Measurements from ENCODE around the gene ATP6V0E1. TPM values are rescaled to one million over a fixed set of nuclear protein-coding genes. Genes with fewer than 3 reads are reported as not detected.
A peak's percentile ranks its signal among the peaks of the same experiment; 100 is the strongest.
"Not testable (repeated sequence)": the region's sequence is repeated elsewhere in the genome, so short reads cannot be mapped to it uniquely, and the experiment has no call there.

ATP6V0E1 gene
- total RNA-seq, 1 donor from 2014 or later = 121 TPM

GRCh38 chr5:173039964-173040363 is 56.4 kb downstream of the ATP6V0E1 start:
- no peak for ATAC-seq

- no peak for ATAC-seq
Measured at GRCh38 chr5:173041881-173042762, 58.6 kb downstream of the ATP6V0E1 start.

GRCh38 chr5:173042763-173043107 is 59.2 kb downstream of the ATP6V0E1 start:
- ATAC-seq = no peak

- no peak for ATAC-seq
Measured at GRCh38 chr5:173045474-173045873, 61.9 kb downstream of the ATP6V0E1 start.

- ATAC-seq = not testable (repeated sequence)
Measured at GRCh38 chr5:173047096-173047837, 63.7 kb downstream of the ATP6V0E1 start.

- no peak for ATAC-seq
Measured at GRCh38 chr5:173047838-173048105, 64.2 kb downstream of the ATP6V0E1 start.

DNA sequence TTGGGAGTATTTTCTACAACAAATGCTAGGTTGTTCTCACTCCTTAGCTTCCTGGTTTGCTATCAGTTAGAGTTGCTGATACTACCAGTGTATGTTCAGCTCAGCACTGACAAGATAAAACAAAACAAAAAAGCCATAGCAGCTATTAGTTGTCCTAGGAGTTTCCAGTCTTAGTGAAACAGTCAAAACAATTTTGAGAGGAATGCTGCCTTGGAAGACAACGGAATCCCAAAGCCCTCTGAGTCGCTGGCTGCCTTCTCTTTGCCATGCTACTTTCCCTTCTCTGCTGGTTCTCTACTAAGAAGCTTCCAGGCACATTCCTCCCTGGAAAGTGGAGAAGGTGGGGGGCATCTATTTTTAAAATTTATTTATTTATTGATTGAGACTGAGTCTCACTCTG is 67.2 kb downstream of the ATP6V0E1 start:
- no peak for ATAC-seq

- ATAC-seq = no peak
Measured at GRCh38 chr5:173051746-173052145, 68.2 kb downstream of the ATP6V0E1 start.

DNA sequence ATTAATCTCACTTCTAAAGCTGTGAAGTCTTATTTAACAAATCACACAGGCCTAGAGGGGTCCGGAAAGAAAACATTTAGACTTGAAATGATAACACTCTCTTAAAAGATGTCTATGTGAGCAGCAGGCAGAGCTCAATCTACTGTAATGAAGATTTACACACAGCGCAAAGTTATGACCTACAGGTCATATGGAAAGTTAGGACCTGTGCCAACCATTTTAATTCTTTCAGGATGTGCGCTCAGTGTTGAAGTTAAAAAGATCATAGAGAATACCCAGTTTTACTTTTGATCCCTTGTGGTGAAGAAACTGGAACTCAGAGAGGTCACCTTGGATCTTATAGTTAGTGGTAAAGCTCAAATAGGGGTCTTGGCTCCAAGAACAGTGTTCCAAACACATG is 69.5 kb downstream of the ATP6V0E1 start:
- ATAC-seq = no peak

- no peak for ATAC-seq
Measured at GRCh38 chr5:173055042-173055721, 71.6 kb downstream of the ATP6V0E1 start.

DNA sequence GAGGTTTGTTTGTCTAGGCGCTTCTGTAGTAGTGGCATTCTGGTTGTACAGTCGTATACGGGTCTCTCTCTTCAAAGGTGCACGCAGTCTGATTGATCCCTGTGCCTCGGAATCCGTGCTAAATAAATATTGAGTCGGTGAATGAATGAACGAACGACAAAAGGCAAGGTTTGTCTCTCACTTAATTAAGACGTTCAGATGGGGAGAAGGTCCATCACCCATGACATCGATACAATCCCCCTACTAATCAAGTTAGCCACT is 72.1 kb downstream of the ATP6V0E1 start:
- no peak for ATAC-seq

DNA sequence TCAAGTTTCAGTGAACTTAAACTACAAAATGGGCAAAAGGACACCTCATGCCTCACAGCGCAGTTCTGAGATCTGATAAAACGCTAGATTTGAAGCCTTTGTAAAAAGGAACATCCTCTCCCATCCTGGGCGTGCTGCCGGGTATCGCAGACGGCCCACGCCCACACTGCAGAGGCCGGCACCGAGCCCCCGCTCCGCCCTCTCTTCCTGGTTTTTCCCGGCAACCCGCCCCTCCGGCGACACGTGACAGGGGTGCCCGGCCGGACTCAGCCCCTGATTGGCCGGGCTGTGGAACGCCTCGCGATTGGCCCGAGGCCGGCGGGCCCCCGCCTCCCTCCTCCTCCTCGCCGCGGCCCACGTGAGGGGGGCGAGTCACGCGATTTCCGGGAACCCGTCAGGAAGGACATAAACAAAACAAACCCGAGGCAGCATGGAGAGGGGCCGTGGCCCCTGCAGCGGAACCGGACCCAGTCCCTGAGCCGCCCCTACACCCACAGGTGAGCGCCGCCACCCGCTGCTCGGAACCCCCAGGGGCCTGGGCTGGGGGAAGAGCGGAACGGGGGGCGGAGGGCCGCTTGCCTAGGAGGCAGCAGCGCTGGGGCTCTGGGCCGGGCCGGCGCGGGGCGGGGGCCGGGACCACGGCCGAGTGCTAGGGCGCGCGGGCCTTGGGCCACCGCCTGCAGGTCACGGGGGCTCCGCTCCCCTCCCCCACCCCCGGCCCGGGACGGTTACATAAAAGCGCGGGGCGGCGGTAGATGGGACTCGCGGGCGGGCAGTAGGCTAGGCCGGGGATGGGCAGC is 72.6 kb downstream of the ATP6V0E1 start, which contains the start of gene CREBRF:
TSS of gene CREBRF (plus strand) at position 370 of the 800 bp plus-strand sequence. CDS start 24,424 bp downstream, outside the sequence.
- ATAC-seq = peak; percentile 95

DNA sequence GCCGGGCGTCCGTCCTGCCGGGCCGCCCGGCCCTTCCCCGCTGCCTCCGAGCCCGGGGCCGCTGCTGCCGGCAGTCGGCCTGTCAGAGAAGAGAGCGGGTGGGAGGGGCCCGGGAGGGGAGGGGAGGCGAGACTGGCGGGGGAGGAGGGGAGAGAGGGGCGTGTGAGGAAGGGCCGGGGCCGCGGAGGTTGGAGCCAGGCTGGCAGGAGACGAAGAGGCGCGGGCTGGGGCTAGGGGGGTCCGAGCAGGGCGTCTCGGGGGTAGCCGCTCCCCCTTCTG is 73.2 kb downstream of the ATP6V0E1 start:
- ATAC-seq = peak; percentile 75

DNA sequence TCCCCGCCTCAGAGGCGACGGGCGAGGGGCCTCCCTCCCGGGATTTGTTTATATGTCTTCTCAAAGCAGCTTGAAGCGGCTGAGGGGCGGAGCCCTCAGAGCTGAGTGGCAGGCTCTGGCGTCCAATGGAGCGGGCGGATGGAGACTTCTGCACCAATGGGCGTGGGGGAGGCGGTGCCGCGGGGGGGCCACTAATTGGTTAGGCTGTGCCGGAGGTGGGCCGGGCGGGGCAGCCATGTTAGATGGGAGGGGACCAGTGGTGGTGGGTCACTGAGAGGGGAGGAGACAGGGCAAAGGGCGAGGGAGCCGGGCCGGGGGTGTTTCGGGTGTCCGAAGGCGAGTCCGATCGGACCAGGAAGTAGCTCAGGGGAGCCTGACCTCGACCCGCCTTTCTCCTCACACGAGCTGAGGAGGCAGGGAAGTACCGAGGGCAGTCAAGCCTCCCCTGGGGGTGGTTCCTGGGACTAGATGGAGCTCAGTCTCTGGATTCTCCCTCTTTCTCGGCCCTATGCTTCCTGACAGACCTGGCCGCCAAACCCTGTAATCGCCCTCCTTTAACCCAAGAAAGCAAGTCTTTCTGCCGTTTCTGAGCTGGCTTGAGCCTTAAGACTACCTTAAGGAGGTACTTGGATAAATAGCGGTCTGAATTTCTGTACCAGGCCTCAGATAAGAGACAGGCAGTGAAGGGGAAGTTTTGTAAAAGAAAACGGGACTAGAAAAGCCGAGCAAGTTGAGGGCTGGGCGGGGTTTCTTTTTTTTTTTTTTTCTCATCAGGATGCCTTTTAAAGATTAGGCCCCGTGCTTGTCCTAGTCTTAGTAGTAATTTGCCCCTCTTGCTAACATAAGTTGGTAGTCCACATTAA is 73.7 kb downstream of the ATP6V0E1 start:
- ATAC-seq = peak; percentile 97

DNA sequence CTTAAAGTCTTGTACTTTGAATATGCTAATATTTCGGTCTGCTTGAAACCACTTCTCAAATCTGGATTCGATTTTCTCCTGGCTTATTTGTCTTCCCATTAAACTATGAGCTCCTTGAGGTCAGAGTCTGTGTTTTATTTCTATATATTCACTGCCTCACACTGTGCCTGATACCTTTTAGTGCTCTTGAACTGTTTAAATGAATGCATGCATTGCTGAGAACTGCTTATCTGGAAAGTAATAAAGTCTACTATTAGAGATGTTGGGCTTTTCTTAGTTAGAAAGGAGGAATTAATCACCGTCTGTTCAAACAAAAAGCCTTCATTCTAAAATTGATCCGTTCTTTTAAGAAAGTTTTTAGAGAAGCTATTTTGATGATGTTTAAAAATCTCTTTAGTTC is 78.6 kb downstream of the ATP6V0E1 start:
- ATAC-seq = no peak

DNA sequence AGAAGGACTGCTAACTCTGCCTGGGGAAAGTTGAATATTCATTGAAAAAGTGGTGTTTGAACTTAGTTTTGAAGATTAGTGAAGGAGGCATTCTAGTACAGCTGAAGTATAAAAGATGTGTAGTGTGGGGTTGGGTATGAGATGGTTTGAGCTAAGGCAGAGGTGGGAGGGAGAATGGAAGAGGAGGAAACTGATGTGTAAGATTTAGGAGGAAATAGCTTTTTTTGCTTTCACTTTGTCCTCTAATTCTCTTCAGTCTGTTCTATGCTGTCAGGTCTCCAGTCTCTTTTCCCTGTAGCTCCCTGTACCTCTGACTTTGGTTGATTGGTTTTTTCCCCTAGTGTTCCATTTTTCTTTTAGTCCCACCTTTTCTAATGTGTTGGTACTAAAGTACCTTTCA is 81.6 kb downstream of the ATP6V0E1 start:
- no peak for ATAC-seq

GRCh38 chr5:173069671-173070070 is 86.1 kb downstream of the ATP6V0E1 start:
- ATAC-seq = no peak

DNA sequence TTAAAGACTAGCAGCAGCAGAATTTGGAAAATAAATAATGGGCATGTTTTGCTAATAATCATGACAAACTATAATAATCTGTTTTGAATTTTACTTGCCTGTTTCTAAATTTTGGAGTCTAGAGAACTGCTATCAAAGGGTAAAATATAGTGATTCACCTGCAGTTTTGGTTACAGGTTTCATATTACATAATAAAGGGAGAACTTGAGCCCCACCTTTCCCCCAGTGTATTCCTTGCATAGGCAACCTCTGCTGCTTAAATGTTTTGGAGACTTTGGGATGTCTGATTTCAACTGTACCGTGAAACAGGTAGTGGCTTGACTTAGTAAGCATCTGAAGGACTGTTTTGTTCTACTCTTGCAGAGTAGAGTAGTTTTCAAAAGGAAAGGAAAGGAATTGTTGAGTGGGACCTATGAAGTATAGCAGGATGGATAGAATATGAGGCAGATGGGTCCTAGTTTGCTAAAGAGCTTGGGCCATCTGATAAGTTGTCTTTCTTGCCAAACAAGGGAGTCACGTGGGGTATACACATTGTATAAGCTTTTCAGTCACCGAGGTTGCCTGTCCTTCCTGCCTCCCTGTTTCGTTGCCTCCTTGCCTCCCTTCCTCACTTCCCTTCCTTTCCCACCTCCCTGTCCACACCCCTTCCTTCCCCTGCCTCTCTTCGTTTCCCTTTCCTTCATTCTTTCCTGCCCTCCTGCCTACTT is 91.7 kb downstream of the ATP6V0E1 start:
- ATAC-seq = peak; percentile 73

DNA sequence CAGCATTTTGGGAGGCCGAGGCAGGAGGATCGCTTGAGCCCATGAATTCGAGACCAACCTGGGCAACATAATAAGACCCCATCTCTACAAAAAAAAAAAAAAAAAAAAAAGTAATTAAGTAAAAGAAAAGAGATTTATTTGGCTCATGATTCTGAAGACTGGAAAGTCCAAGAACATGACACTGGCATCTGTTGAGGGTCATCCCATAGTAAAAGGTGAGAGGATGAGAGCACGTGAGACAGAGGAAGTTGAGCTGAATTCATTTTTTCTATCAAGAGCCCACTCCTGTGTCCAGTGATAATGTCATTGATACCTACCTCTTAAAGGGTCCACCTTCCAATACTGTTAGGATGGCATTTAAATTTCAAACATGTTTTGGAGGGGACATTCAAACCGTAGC is 92.4 kb downstream of the ATP6V0E1 start:
- ATAC-seq = no peak

GRCh38 chr5:173076471-173076870 is 92.9 kb downstream of the ATP6V0E1 start:
- ATAC-seq = not testable (repeated sequence)

- ATAC-seq = no peak
Measured at GRCh38 chr5:173078878-173079277, 95.3 kb downstream of the ATP6V0E1 start.
